GM06990 (cell line): ENCODE data around the gene CRADD.

Experiments used
- DNase-seq: peaks from one replicate; pipeline ENCODE4 v3.0.0-alpha.2; 2011; ENCODE audit not compliant: insufficient read length; ENCODE audit errors: extremely low read depth
- H3K27me3 ChIP-seq: replicated peaks from 2 replicates; pipeline ENCODE4 v1.6.0; 2011; ENCODE audit warnings: low read length; ENCODE audit not compliant: control insufficient read depth, insufficient read depth
- H3K36me3 ChIP-seq: 2 replicates; pipeline ENCODE4 v1.5.1; 2011; ENCODE audit warnings: low read length; ENCODE audit not compliant: control insufficient read depth, insufficient read depth
- H3K4me3 ChIP-seq: replicated peaks from 2 replicates; pipeline ENCODE4 v1.5.1; 2011; ENCODE audit warnings: low read depth, mild to moderate bottlenecking, control low read depth, low read length
- TF ChIP-seq, protein P1 (sequence below): IDR thresholded peaks from 2 replicates; pipeline ENCODE4 v1.5.1; 2011; ENCODE audit warnings: low read length, control low read depth, mild to moderate bottlenecking, inconsistent platforms; ENCODE audit not compliant: insufficient read depth, poor library complexity, severe bottlenecking

Gene CRADD

GRCh38 chr12:93916402-93916801 lies 239.2 kb downstream of the CRADD start:
- TF ChIP-seq, protein P1, sequence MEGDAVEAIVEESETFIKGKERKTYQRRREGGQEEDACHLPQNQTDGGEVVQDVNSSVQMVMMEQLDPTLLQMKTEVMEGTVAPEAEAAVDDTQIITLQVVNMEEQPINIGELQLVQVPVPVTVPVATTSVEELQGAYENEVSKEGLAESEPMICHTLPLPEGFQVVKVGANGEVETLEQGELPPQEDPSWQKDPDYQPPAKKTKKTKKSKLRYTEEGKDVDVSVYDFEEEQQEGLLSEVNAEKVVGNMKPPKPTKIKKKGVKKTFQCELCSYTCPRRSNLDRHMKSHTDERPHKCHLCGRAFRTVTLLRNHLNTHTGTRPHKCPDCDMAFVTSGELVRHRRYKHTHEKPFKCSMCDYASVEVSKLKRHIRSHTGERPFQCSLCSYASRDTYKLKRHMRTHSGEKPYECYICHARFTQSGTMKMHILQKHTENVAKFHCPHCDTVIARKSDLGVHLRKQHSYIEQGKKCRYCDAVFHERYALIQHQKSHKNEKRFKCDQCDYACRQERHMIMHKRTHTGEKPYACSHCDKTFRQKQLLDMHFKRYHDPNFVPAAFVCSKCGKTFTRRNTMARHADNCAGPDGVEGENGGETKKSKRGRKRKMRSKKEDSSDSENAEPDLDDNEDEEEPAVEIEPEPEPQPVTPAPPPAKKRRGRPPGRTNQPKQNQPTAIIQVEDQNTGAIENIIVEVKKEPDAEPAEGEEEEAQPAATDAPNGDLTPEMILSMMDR = no peak
- H3K4me3 ChIP-seq = no peak overlapping the region
- DNase-seq = no peak

DNA sequence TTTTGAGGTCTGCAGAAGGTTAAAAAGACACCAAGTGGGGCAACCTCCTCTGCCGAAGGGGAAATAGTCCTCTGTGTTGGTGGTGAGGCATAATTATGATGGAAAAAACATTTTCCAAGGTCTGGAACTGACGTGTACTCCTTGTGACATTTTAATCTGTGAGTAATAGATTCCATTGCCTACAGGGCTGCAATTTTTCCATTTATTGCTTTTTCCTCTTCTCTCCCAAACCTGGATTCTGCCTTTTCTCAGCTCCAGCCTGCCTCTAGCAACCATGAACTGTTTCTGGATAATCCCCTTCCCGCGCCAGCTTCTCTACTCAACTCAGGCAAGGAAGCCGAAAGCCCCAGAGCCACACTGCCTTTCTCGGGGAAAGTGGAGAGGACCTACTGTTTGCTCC lies 241.1 kb downstream of the CRADD start:
- DNase-seq = no peak
- H3K36me3 ChIP-seq = no peaks in the 10 kb centered on the region
- TF ChIP-seq, protein P1 = no peak
- H3K4me3 ChIP-seq = no peak overlapping the region
- H3K27me3 ChIP-seq = no peaks in the 10 kb centered on the region

More at GRCh38 chr12:93916402-93916801, 239.2 kb downstream of the CRADD start:
- Histone ChIP-seq H3K36me3 (no peaks in the 10 kb centered on the region), H3K27me3 (no peaks in the 10 kb centered on the region)

DNA sequence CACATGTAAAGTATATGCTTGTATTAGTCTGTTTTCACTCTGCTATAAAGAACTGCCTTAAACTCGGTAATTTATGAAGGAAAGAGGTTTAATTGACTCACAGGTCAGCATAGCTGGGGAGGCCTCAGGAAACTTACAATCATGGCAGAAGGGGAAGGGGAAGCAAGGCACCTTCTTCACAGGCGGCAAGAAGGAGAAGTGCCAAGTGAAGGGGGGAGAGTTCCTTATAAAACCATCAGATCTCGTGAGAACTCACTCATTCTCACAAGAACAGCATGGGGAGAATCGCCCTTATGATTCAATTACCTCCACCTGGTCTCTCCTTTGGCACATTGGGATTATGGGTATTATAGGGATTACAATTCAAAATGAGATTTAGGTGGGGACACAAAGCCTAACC lies 241.7 kb downstream of the CRADD start:
- no peaks in the 10 kb centered on the region for H3K27me3 ChIP-seq
- no peak for DNase-seq
- TF ChIP-seq, protein P1 = no peak
- no peak overlapping the region for H3K4me3 ChIP-seq
- H3K36me3 ChIP-seq = no peaks in the 10 kb centered on the region

- Histone ChIP-seq H3K4me3 (no peak overlapping the region), H3K36me3 (no peaks in the 10 kb centered on the region), H3K27me3 (no peaks in the 10 kb centered on the region)
- DNase-seq = no peak
- TF ChIP-seq, protein P1 = no peak
Observed at GRCh38 chr12:93921521-93921920, 244.3 kb downstream of the CRADD start.

DNA sequence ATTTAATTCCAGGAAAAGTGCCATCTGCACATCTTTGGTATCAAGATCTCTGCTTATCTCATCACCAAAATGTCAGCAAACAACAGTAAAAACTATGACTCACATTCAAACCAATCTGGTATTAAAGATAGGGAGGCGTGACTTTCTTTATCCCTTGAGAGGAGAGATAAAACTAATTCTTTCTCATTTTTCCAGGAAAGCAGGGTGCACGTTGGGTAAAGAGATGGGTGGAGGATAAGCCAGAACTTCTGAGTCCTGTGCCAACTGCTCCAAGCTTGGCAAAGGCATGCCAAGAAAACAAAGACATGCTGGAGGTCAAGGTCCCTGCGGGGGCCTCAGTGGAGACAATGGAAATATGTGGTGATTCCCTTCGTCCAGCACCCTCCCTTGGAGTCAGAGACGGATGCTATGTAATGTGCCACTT lies 245.4 kb downstream of the CRADD start:
- no peaks in the 10 kb centered on the region for H3K27me3 ChIP-seq
- H3K36me3 ChIP-seq = no peaks in the 10 kb centered on the region
- no peak overlapping the region for H3K4me3 ChIP-seq
- TF ChIP-seq, protein P1 = no peak
- DNase-seq = no peak

GRCh38 chr12:93924367-93924766 lies 247.2 kb downstream of the CRADD start:
- Histone ChIP-seq H3K27me3 (no peaks in the 10 kb centered on the region), H3K36me3 (no peaks in the 10 kb centered on the region), H3K4me3 (no peak overlapping the region)
- DNase-seq = no peak
- TF ChIP-seq, protein P1 = no peak
